H9 (cell line): ENCODE data around the gene LGALS3. TPM values are rescaled to one million over a fixed set of nuclear protein-coding genes. Genes with fewer than 3 reads are reported as not detected.

Source experiments
- DNase-seq: peaks from one replicate; pipeline ENCODE4 v3.0.0-alpha.2; 2017
- H2AFZ ChIP-seq: one replicate; pipeline ENCODE4 v1.6.1; 2013; ENCODE audit warnings: mild to moderate bottlenecking, low read length, control low read depth, moderate library complexity
- H2AK5ac ChIP-seq: 2 replicates; pipeline ENCODE4 v1.6.1; 2013; ENCODE audit warnings: low read length, control low read depth, mixed read lengths; ENCODE audit not compliant: insufficient read length
- H2BK120ac ChIP-seq: one replicate; pipeline ENCODE4 v1.6.1; 2013; ENCODE audit warnings: low read depth, mild to moderate bottlenecking, low read length, control low read depth, inconsistent platforms; ENCODE audit not compliant: poor library complexity, severe bottlenecking
- H2BK12ac ChIP-seq: 2 replicates; pipeline ENCODE4 v1.6.1; 2013; ENCODE audit warnings: low read length, control low read depth, mixed read lengths, low read depth; ENCODE audit not compliant: insufficient read length
- H2BK15ac ChIP-seq: 2 replicates; pipeline ENCODE4 v1.6.1; 2013; ENCODE audit warnings: low read depth, low read length, control low read depth
- H2BK20ac ChIP-seq: one replicate; pipeline ENCODE4 v1.6.1; 2013; ENCODE audit warnings: low read depth, mild to moderate bottlenecking, low read length, control low read depth, inconsistent platforms; ENCODE audit not compliant: poor library complexity, severe bottlenecking
- H2BK5ac ChIP-seq: 2 replicates; pipeline ENCODE4 v1.6.1; 2013; ENCODE audit warnings: low read length, control low read depth, mixed read lengths; ENCODE audit not compliant: insufficient read length
- H3K14ac ChIP-seq: 2 replicates; pipeline ENCODE4 v1.6.1; 2013; ENCODE audit warnings: low read length, control low read depth; ENCODE audit not compliant: insufficient read depth
- H3K18ac ChIP-seq: 2 replicates; pipeline ENCODE4 v1.6.1; 2013; ENCODE audit warnings: low read depth, mild to moderate bottlenecking, mixed read lengths, low read length, control low read depth; ENCODE audit not compliant: insufficient read length
- H3K23ac ChIP-seq: 2 replicates; pipeline ENCODE4 v1.6.1; 2013; ENCODE audit warnings: low read length, control low read depth, mixed read lengths, low read depth; ENCODE audit not compliant: insufficient read length
- H3K23me2 ChIP-seq: 2 replicates; pipeline ENCODE4 v1.6.1; 2013; ENCODE audit warnings: low read depth, mild to moderate bottlenecking, mixed read lengths, low read length, control low read depth; ENCODE audit not compliant: insufficient read length, poor library complexity, severe bottlenecking
- H3K27ac ChIP-seq: 2 replicates; pipeline ENCODE4 v1.5.1; 2013; ENCODE audit warnings: low read length, control low read depth, mixed read lengths, low read depth; ENCODE audit not compliant: insufficient read length
- H3K27me3 ChIP-seq: 2 replicates; pipeline ENCODE4 v1.6.1; 2013; ENCODE audit warnings: low read length, control low read depth, inconsistent platforms; ENCODE audit not compliant: insufficient read depth
- H3K4ac ChIP-seq: 2 replicates; pipeline ENCODE4 v1.6.1; 2013; ENCODE audit warnings: low read depth, mild to moderate bottlenecking, control low read depth, inconsistent platforms, low read length, moderate library complexity
- H3K4me1 ChIP-seq: 2 replicates; pipeline ENCODE4 v1.6.1; 2013; ENCODE audit warnings: low read length, control low read depth, inconsistent platforms; ENCODE audit not compliant: insufficient read depth
- H3K4me2 ChIP-seq: 2 replicates; pipeline ENCODE4 v1.6.1; 2013; ENCODE audit warnings: low read length, control low read depth, mixed read lengths; ENCODE audit not compliant: insufficient read length, insufficient read depth
- H3K56ac ChIP-seq: 2 replicates; pipeline ENCODE4 v1.6.1; 2013; ENCODE audit warnings: low read depth, mild to moderate bottlenecking, mixed read lengths, low read length, control low read depth; ENCODE audit not compliant: insufficient read length
- H3K79me1 ChIP-seq: 2 replicates; pipeline ENCODE4 v1.6.1; 2013; ENCODE audit warnings: low read depth, mild to moderate bottlenecking, moderate library complexity, low read length, control low read depth, inconsistent platforms; ENCODE audit not compliant: insufficient read depth, poor library complexity, severe bottlenecking
- H3K79me2 ChIP-seq: 2 replicates; pipeline ENCODE4 v1.6.1; 2013; ENCODE audit warnings: low read length, control low read depth, inconsistent platforms; ENCODE audit not compliant: insufficient read depth
- H3K9ac ChIP-seq: 2 replicates; pipeline ENCODE4 v1.6.1; 2013; ENCODE audit warnings: low read length, control low read depth, mixed read lengths; ENCODE audit not compliant: insufficient read length; ENCODE audit errors: extremely low read depth
- H3K9me3 ChIP-seq: one replicate; pipeline ENCODE4 v1.6.1; 2013; ENCODE audit warnings: low read depth, low read length, inconsistent platforms; ENCODE audit not compliant: control insufficient read depth
- H3T11ph ChIP-seq: one replicate; pipeline ENCODE4 v1.6.1; 2013; ENCODE audit warnings: mild to moderate bottlenecking, low read length, control low read depth, inconsistent platforms
- H4K20me1 ChIP-seq: one replicate; pipeline ENCODE4 v1.6.1; 2013; ENCODE audit not compliant: control insufficient read depth, insufficient read length, insufficient read depth
- H4K5ac ChIP-seq: 2 replicates; pipeline ENCODE4 v1.6.1; 2013; ENCODE audit warnings: low read depth, mild to moderate bottlenecking, mixed read lengths, low read length, control low read depth; ENCODE audit not compliant: insufficient read length
- H4K8ac ChIP-seq: replicated peaks from 2 replicates; pipeline ENCODE4 v1.6.1; 2013; ENCODE audit warnings: low read length, control low read depth, mixed read lengths, low read depth; ENCODE audit not compliant: insufficient read length
- H4K91ac ChIP-seq: 2 replicates; pipeline ENCODE4 v1.6.1; 2013; ENCODE audit warnings: low read depth, mild to moderate bottlenecking, moderate library complexity, mixed read lengths, low read length, control low read depth; ENCODE audit not compliant: insufficient read length
- H3K27ac Mint-ChIP-seq, 3 experiments: 2 replicates in 2 of 3; 3 replicates in 1 of 3; pipeline ENCODE4 v1.8.0; 2020 to 2021; ENCODE audit warnings: mixed read lengths in 3 of 3, mild to moderate bottlenecking in 1 of 3, moderate library complexity in 1 of 3
- H3K27me3 Mint-ChIP-seq: 2 replicates; pipeline ENCODE4 v1.8.0; 2021; ENCODE audit warnings: low read depth, mild to moderate bottlenecking, moderate library complexity, mixed read lengths
- H3K36me3 Mint-ChIP-seq, 3 experiments: 2 replicates in 2 of 3; 3 replicates in 1 of 3; pipeline ENCODE4 v1.8.0; 2020 to 2021; ENCODE audit warnings: low read depth in 3 of 3, mixed read lengths in 3 of 3; ENCODE audit not compliant: insufficient read depth in 1 of 3
- H3K4me1 Mint-ChIP-seq, 2 experiments: 2 replicates each; pipeline ENCODE4 v1.8.0; 2020; ENCODE audit warnings: mixed read lengths in 2 of 2
- H3K4me3 Mint-ChIP-seq, 2 experiments: 2 replicates in 1 of 2; 3 replicates in 1 of 2; pipeline ENCODE4 v1.8.0; 2020 to 2021; ENCODE audit warnings: mild to moderate bottlenecking in 2 of 2, mixed read lengths in 2 of 2, moderate library complexity in 1 of 2
- H3K9me3 Mint-ChIP-seq, 2 experiments: 2 replicates in 1 of 2; 3 replicates in 1 of 2; pipeline ENCODE4 v1.8.0; 2020; ENCODE audit warnings: mild to moderate bottlenecking in 2 of 2, mixed read lengths in 2 of 2, moderate library complexity in 1 of 2
- CTCF ChIP-seq: fragments of 200-600 bp; sonication (generic); conservative IDR thresholded peaks from 3 replicates; pipeline ENCODE4 v1.8.0; 2021; ENCODE audit warnings: antibody characterized with exemption, mild to moderate bottlenecking
- WGBS: extraction: QIAGEN DNeasy Blood & Tissue Kit; methylation state at CpG from one replicate; pipeline ENCODE4 v1.1.7; 2013; ENCODE audit warnings: missing lambda C conversion rate, low lambda C conversion rate, mixed read lengths; ENCODE audit not compliant: insufficient read length; ENCODE audit errors: extremely low coverage; 5-methylcytosine and 5-hydroxymethylcytosine counted together
- total RNA-seq: library from RNA; stranded (reverse); gene quantifications from 2 replicates; pipeline ENCODE4 v1.2.1, GENCODE V29; 2021

The LGALS3 gene
- total RNA-seq, 1 experiment from 2014 or later, result 4.0 TPM

GRCh38 chr14:55190906-55191202 lies 61.8 kb downstream of the LGALS3 start:
- Histone ChIP-seq H4K20me1 (no peaks in the 10 kb centered on the region), H3K79me1 (peaks cover 7% of the 10 kb centered on the region), H3K18ac (peak overlapping the region; percentile 34), H3K56ac (no peak overlapping the region), H3K4me2 (peak overlapping the region; percentile 98), H4K5ac (no peak overlapping the region), H3K9ac (peak overlapping the region; percentile 89), H3K9me3 (no peaks in the 10 kb centered on the region), H3K4me1 (peaks cover 5% of the 10 kb centered on the region; the same call in 1 of the 2 replicates), H2AK5ac (no peak overlapping the region), H3K4ac (no peak overlapping the region; the same call in 1 of the 2 replicates), H4K8ac (no peak overlapping the region), H2BK15ac (no peak overlapping the region), H3T11ph (no peak overlapping the region), H4K91ac (no peak overlapping the region), H3K27ac (peak overlapping the region; percentile 28), H3K79me2 (peaks cover 11% of the 10 kb centered on the region; the same call in 1 of the 2 replicates), H3K23ac (no peak overlapping the region), H2AFZ (peak overlapping the region; percentile 66), H3K14ac (peak overlapping the region; percentile 85; the same call in 1 of the 2 replicates), H2BK120ac (no peak overlapping the region), H3K27me3 (no peaks in the 10 kb centered on the region), H2BK20ac (no peak overlapping the region), H2BK12ac (no peak overlapping the region), H2BK5ac (no peak overlapping the region), H3K23me2 (peaks cover 4% of the 10 kb centered on the region)
- H3K27ac Mint-ChIP-seq, result peak overlapping the region; percentile 96 to 98 (median 98); a peak in 6 of 7 replicates
- WGBS, result no CpG with 5 or more reads among the region's 8 CpGs
- peaks cover 13 to 28% (median 22%) of the 10 kb centered on the region in 3 experiments; a peak in 6 of 7 replicates for H3K36me3 Mint-ChIP-seq
- peak overlapping the region; percentile 95 to 100 for H3K4me3 Mint-ChIP-seq
- TF ChIP-seq CTCF, result no peak
- DNase-seq, result no peak
- no peaks in the 10 kb centered on the region for H3K27me3 Mint-ChIP-seq
- H3K9me3 Mint-ChIP-seq, result peaks cover 0 to 2% of the 10 kb centered on the region in 2 experiments; a peak in 1 of 5 replicates
- peaks cover 26 to 30% of the 10 kb centered on the region in 2 experiments for H3K4me1 Mint-ChIP-seq
